ENCODE data around the gene ITPKB.
"Not testable (repeated sequence)": the region's sequence is repeated elsewhere in the genome, so short reads cannot be mapped to it uniquely, and the experiment has no call there.

ITPKB gene

GRCh38 chr1:226634611-226635246, 104.4 kb downstream of the ITPKB start:
- no peak for DNase-seq

GRCh38 chr1:226634166-226634588, 104.9 kb downstream of the ITPKB start:
- no peak for DNase-seq

- no peak for DNase-seq
Observed at GRCh38 chr1:226633541-226634165, 105.4 kb downstream of the ITPKB start.

GRCh38 chr1:226632922-226633351, 106.1 kb downstream of the ITPKB start:
- no peak for DNase-seq

GRCh38 chr1:226632169-226632879, 106.8 kb downstream of the ITPKB start:
- DNase-seq = no peak

GRCh38 chr1:226631229-226632000, 107.7 kb downstream of the ITPKB start:
- DNase-seq = no peak

- no peak for DNase-seq
Observed at GRCh38 chr1:226630592-226630991, 108.5 kb downstream of the ITPKB start.

- no peak for DNase-seq
Observed at GRCh38 chr1:226629896-226630550, 109.1 kb downstream of the ITPKB start.

GRCh38 chr1:226629210-226629895, 109.7 kb downstream of the ITPKB start:
- no peak for DNase-seq

- no peak for DNase-seq
Observed at GRCh38 chr1:226628612-226629155, 110.4 kb downstream of the ITPKB start.

- DNase-seq = no peak
Observed at GRCh38 chr1:226627924-226628611, 111.0 kb downstream of the ITPKB start.

GRCh38 chr1:226627050-226627755, 111.9 kb downstream of the ITPKB start:
- DNase-seq = no peak

- DNase-seq = no peak
Observed at GRCh38 chr1:226626577-226626956, 112.5 kb downstream of the ITPKB start.

- DNase-seq = no peak
Observed at GRCh38 chr1:226625832-226626576, 113.1 kb downstream of the ITPKB start.

- no peak for DNase-seq
Observed at GRCh38 chr1:226625326-226625725, 113.8 kb downstream of the ITPKB start.

GRCh38 chr1:226624526-226624925, 114.6 kb downstream of the ITPKB start:
- DNase-seq = no peak

GRCh38 chr1:226622012-226622411, 117.1 kb downstream of the ITPKB start:
- DNase-seq = no peak

GRCh38 chr1:226619031-226619430, 120.1 kb downstream of the ITPKB start:
- no peak for DNase-seq

GRCh38 chr1:226618380-226618779, 120.7 kb downstream of the ITPKB start:
- DNase-seq = no peak

GRCh38 chr1:226617719-226618118, 121.4 kb downstream of the ITPKB start:
- not testable (repeated sequence) for DNase-seq

Measured in SIG-M5 (cell line).